ENCODE measurements around the gene FADS6.
A peak's percentile ranks its signal among the peaks of the same experiment; 100 is the strongest.
"Not testable (repeated sequence)": the region's sequence is repeated elsewhere in the genome, so short reads cannot be mapped to it uniquely, and the experiment has no call there.

The FADS6 gene

GRCh38 chr17:74921026-74921681, 27.7 kb upstream of the FADS6 start:
- no peak for DNase-seq (ENCODE audit: low read depth, low spot score)

DNA sequence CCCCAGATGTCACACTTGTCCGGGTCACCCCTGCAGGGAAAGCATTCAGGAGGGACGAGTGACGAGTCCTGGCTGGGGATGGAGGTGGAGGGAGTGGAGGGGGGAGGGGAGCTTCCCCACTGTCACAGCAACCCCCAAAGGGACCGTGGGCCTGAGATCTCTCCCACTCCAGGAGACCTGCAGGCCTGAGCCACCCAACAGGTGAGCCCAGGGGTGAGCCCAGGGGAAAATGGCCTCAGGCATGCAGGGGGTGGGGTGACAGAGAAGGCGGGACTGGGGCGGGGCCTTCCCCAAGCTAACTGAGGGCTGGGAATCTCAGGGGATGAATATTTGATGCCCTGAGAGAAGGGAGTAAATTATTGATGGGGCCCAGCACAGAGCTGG, 27.2 kb upstream of the FADS6 start:
- DNase-seq (ENCODE audit: low read depth, low spot score): no peak

DNA sequence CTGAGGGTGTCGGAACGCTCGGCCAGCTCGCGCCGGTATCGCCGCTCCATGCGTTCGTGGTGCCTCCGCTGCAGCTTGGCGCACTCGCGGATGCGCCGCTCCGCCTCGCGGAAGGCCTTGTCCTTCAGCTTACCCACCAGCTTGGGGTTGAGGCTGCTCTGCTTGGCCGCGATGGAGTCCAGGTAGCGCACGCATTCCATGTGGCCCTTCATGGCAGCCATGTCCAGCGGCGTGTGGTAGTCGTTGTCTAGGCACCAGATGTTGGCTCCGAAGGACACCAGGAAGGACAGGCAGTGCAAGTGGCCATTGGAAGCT, 26.8 kb upstream of the FADS6 start:
- no peak for DNase-seq (ENCODE audit: low read depth, low spot score)

DNA sequence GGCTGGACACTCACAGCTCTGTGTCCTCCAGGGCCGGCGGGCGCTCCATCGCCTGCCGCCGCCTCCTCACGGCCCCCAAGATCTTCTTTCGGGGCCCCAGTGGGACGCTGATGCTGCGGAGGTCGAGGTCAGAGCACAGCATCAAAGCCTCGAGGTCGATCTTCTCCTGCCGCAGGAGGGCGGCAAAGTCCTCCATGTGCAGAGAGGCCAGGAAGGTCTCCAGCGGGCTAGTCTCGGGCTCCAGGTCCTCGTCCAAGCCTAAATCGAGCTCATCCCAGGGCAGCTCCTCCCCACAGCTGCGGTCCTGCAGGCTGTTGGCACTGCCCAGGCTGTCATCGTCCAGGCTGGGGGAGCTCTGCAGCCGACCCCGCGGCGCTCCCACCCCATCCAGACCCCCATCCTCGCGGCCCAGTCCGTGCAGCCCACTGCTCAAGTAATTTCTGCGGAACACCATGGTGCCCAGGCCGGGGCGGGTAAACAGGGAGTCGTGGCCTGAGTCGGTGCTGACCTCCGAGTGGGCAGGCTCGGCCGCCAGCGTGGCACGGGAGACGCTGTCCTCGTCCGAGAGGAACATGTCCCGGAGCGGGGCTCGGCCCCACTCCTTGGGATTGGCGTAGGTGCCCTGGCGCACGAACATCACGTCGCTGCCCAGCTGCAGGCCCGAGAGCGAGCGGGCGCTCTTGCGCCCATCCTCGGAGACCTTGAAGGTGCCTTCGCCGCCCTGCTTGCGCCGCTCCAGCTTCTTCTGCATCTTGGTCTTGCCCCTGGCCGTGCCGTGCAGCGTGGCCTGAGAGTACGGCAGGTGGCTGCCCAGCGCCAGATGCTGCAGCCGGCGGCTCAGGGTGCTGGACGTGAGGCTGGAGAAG, 26.2 kb upstream of the FADS6 start:
- peak; percentile 71 for DNase-seq (ENCODE audit: low read depth, low spot score)

DNA sequence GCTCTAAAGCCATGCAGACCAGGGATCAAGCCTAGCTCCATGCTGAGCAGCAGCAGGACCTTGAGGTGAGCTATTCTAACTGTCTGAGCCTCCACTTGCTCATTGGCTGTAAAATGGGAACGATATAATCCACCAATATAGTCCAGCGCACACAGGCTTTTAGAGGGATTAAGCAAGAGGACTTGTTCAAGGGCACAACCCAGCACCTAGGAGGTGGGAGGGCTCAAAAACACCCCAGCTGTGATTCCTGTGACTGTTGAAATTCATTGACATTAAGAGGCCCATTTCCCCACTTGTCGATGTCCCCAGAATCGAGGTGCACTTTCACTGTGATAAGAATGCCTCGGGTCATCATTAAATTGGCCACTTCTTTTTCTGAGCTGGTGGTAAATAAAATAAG, 25.5 kb upstream of the FADS6 start:
- DNase-seq (ENCODE audit: low read depth, low spot score): no peak

DNA sequence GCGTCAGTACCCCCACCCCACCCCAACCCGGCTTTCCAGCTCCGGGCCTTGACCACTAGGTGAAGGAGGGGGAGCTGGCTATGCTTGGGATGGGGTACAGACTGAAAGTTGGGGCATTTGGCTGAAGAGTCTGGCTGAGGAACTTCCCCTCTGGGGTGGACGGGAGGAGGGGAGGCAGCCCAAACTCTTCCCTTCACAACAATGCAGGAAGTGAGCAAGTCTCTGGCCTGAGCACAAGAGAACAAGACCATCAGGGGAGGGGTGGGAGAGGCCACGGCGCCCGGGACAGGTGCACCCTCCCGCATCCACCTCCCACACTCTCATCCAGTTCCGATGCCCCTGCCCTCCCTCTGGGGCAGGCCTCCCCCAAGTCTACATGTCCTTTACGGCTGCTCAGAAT, 24.0 kb upstream of the FADS6 start:
- no peak for DNase-seq (ENCODE audit: low read depth, low spot score)

DNA sequence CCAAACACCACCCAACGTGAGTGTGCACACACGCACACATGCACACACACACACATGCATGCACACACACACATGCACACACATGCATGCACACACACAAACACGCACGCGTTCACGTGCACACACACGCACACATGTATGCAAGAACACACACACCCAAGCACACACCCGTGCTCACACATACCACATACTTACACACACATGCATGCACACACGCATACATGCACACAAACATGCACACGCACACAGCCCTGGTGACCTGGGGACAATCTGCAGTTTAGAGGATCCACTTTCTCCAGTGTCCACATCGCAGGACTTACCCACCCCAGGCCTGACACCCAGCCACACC, 23.4 kb upstream of the FADS6 start:
- no peak for DNase-seq (ENCODE audit: low read depth, low spot score)

DNA sequence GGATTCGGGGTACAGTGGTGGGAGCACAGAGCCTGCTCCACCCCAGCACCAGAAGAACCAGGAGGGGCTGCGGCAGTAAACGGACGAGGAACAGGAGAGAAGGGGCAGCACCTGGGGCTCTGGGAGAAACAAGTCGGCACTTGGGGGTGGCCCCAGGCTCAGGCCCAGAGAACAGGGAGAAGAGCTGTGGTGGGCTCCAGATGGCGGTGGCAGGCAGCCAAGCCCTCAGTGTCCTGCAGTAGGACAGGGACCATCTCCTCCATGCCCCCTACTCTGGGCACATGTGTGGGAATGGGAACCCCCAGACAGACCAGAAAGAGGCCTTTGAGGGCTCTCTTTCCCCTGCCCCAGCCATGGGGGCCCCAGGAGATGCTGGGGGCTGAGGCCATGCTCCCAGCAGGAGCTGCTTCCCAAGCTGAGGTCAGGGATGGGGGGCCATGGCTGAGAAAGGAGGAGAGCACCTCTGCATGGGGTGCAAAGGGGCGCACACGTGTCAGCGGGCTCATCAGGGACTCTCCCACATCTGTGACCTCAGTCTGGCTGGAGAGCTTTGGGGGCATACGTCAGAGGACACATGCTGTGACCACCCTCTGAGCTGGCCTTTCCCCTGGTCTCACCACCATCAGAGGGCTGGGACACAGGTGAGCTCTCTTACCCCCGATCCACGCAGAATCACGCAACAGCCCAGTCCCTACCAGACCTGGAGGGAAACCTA, 22.9 kb upstream of the FADS6 start:
- no peak for DNase-seq (ENCODE audit: low read depth, low spot score)

DNA sequence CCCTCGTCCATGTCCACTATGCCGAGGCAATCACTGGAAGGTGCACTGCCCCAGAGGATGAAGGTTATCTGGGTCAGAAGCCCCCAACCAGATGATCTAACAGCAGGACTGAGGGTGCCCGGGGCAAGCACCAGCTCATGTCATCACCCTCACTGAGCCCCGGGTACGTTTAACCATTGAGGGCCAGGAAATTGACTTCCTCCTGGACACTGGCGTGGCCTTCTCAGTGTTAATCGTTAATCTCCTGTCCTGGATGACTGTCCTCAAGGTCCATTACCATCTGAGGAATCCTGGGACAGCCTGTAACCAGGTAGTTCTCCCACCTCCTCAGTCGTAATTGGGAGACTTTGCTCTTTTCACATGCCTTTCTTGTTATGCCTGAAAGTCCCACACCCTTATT, 18.0 kb upstream of the FADS6 start:
- DNase-seq (ENCODE audit: low read depth, low spot score): not testable (repeated sequence)

GRCh38 chr17:74909097-74909496, 15.7 kb upstream of the FADS6 start:
- not testable (repeated sequence) for DNase-seq (ENCODE audit: low read depth, low spot score)

GRCh38 chr17:74907012-74907411, 13.6 kb upstream of the FADS6 start:
- DNase-seq (ENCODE audit: low read depth, low spot score): no peak

- DNase-seq (ENCODE audit: low read depth, low spot score): not testable (repeated sequence)
These were observed 12.9 kb upstream of the FADS6 start for GRCh38 chr17:74906214-74906793.

DNA sequence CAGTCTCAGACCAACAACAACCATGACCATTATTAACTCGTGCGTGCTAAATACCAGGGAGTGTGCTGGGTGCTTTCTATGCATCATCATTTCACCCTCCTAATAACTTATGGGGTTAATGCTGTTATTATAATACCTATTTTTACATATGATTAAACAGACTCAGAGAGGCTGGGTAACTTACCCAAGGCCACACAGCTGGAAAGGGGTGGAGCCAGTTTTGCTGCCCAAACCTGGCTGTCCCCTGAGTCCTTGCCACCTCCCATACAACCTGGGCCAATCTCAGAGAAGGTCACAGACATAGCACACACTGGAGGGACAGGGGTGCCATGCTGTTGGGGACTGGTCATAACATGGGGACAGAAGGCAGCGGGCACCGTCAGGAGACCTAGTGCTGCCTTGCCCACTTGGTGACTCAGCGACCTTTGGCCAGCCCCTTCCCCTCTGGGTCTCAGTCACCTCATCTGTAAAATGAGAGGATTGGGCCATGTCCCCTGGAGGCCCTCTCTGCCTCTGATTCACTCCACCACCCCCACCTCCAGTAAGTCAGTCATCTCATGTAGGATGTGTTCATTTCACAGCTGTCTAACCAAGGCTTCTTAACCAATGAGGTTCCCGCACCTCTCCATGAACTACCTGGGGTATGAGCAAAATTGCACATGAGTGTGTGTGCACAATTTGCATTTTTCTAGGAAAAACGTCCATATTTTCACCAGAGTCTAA, 11.4 kb upstream of the FADS6 start:
- DNase-seq (ENCODE audit: low read depth, low spot score): no peak

DNA sequence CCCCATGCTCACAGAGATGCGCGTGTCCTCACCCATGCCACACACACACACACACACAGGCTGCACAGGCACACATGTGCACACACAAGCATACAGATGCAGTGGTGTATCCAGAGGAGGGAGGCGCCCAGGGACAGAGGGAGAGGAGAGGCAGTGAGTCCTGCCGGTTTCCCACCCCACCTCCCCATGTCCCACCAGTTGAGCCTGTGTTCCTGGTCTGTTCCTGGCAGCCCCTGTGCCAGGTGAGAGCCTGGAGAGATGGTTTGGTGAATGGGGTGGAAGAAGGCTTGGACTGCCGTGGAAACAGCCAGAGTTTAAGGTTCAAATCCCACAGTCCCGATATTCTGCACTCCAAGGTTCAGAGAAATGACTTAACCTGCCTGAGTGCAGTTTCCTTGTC, 10.2 kb upstream of the FADS6 start:
- no peak for DNase-seq (ENCODE audit: low read depth, low spot score)

GRCh38 chr17:74903034-74903433, 9.6 kb upstream of the FADS6 start:
- no peak for DNase-seq (ENCODE audit: low read depth, low spot score)

DNA sequence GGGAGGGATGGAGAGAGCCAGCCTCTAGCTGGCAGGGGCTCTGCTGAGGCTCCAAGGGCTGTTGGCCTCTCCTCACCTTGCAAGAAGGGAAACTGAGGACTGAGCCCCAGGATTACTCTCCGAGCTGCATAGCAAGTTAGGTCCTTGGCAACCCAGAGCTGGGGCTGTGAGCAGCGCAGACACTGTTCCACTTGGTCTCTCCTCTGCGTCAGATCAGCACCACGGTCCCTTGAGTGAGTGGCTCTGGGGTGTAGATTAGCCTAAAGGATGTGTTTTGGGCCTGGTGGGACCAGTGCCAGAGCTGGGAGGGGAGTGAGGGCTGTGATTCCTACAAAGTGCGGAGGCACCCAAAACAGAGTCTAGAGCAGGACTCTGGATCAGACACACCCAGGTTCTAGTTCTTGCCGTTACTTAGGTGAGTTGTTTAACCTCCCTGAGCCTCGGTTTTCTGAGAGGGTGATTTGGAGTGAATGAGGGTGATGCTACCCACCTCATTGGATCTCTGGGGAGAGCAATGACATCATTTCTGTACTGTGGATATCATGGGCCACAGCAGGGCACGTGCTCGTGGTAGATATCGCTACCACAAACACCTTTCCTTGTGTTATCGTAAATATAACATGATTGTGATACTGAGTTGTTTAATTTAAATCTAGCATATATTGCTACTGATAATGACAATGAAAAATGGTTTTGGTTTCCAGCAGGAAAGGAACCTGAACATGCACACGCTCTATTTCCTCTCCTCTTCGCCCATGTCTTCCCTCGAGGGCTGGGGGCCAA, 8.1 kb upstream of the FADS6 start:
- no peak for DNase-seq (ENCODE audit: low read depth, low spot score)

DNA sequence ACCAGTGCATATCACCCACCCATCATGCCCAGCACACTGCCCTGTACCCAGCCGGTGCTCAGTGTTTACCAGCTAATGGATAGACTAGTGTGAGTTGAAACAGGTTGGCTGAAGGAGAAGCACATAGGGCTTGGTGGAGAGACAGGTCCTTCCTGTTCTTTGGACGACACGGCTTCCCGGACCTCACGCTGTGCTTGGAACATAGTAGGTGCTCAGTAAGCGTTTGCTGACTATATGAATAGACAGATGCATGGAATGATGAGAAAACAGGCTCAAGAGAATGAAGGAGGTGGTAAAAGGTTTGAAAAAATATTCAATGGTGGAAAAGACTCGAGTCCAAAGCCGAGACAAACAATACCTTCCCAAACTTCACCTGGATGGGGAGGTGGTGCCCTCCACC, 6.8 kb upstream of the FADS6 start:
- no peak for DNase-seq (ENCODE audit: low read depth, low spot score)

DNA sequence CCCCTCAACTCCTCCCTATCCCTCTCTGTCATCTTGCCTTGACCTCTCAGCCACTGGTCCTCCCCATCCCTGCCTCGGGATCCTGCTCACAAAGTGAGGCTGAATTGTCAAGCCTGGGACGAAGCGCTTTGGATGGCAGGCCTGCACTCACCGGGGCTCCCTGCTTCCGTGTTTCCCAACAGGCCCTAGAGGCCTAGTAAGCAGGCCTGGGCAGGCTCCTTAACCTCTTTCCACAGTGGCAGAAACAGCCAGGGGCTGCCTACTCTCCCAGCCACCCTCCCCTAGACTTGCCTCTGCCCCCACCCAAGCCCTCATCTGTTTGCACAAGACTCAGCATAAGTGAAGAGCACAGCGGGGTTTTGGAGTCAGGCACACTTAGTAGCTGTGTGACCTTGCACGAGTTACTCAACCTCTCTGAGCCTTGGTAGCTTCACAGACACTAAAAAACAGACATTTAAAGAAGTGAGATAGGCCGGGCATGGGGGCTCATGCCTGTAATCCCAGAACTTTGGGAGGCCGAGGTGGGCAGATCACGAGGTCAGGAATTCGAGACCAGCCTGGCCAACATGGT, 5.0 kb upstream of the FADS6 start:
- DNase-seq (ENCODE audit: low read depth, low spot score): no peak

DNA sequence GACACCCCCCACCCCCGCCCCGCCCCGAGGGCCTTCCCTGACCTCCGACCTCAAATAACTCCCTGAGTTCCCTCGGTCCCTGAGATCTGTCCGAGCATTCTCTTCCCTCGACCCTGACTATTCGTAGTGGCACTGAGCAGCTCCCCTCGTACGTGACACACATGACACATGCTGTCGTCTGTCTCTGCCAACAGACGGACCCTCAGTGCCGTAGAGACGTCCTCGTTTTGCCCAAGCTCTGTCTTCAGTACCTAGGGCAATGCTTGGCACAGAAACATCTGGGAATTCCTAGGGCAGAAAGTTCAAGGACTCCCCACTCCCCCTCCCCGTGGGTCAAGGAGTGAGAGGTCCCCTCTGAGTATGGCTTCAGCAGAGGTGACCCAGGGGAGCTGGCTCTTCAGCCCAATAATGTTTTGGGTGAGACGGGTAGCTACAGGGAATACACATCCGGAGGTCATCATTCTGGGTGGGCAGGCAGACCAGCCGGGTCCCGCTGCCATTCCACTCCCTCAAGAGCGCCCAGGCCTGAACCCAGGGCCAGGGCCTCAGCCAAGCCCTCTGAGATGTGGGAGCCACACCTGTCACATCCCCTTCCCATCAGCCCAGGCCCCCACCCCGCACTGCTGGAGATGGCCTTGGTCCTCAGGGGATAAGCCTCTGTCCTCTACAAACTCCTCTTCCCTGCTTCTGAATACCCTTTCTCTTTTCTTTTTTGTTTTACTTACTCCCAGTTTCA, 671 bp upstream of the FADS6 start:
- DNase-seq (ENCODE audit: low read depth, low spot score): no peak

All from ELF-1 (cell line).